Vagina (tissue), 2 donors: ENCODE measurements around the gene MRGPRX1. TPM values are rescaled to one million over a fixed set of nuclear protein-coding genes. Genes with fewer than 3 reads are reported as not detected.

Source experiments
- DNase-seq, 2 donors: peaks; one replicate each; pipeline ENCODE4 v3.0.0-alpha.2; 2017; ENCODE audit errors: extremely low spot score in 2 of 2
- H3K27ac ChIP-seq: fragments of 200-600 bp; sonication (generic); one replicate; pipeline ENCODE4 v1.5.1; 2019
- H3K27me3 ChIP-seq: fragments of 200-600 bp; sonication (generic); one replicate; pipeline ENCODE4 v1.5.1; 2019
- H3K36me3 ChIP-seq, 2 donors: fragments of 200-600 bp; sonication (generic); one replicate each; pipeline ENCODE4 v1.5.1; 2017 to 2019
- H3K4me1 ChIP-seq: fragments of 200-600 bp; sonication (generic); one replicate; pipeline ENCODE4 v1.5.1; 2019
- H3K4me3 ChIP-seq, 2 donors: fragments of 200-600 bp; sonication (generic); 1 replicate in 1 of 2; 2 replicates in 1 of 2; pipeline ENCODE4 v1.5.1; 2016 to 2019
- H3K9me3 ChIP-seq: fragments of 200-600 bp; sonication (generic); one replicate; pipeline ENCODE4 v1.5.1; 2019
- CTCF ChIP-seq, 3 experiments: fragments of 450-650 bp in 2 of 3; fragments of 200-600 bp in 1 of 3; sonication (generic) in 1 of 3; IDR thresholded peaks; one replicate each; pipeline ENCODE4 v1.5.1; 2017 to 2019; ENCODE audit warnings: antibody characterized with exemption in 3 of 3, mild to moderate bottlenecking in 2 of 3, moderate library complexity in 2 of 3
- POLR2A ChIP-seq, 2 donors: fragments of 450-650 bp; IDR thresholded peaks; one replicate each; pipeline ENCODE4 v1.6.1; 2017; ENCODE audit warnings: antibody characterized with exemption in 2 of 2, mild to moderate bottlenecking in 2 of 2, moderate library complexity in 2 of 2
- POLR2AphosphoS5 ChIP-seq, 2 donors: sonication (generic); formaldehyde crosslinking; IDR thresholded peaks; one replicate each; pipeline ENCODE4 v1.9.0; 2017; ENCODE audit warnings: antibody characterized with exemption in 2 of 2, mild to moderate bottlenecking in 2 of 2, low read depth in 1 of 2; ENCODE audit not compliant: insufficient read depth in 1 of 2
- intact Hi-C: fragments of 100-400 bp; cut with DNase I; formaldehyde crosslinking; loops from one replicate; pipeline ENCODE4 v1.15.1; 2023
- total RNA-seq: library from RNA; depleted of rRNA; stranded (reverse); fragments of >200 nt; gene quantifications from one replicate; pipeline ENCODE4 v1.2.3, GENCODE V29; 2016

Gene MRGPRX1
- not detected for total RNA-seq

GRCh38 chr11:18939314-18939713, at the start of gene MRGPRX1:
Gene MRGPRX1 (minus strand): TSS chr11:18939414. CDS start chr11:18934784, 4,630 bp downstream.
- Histone ChIP-seq H3K4me1 (no peaks in the 10 kb centered on the region), H3K4me3 (no peak within 1 kb of the TSS), H3K36me3 (no peaks in the 10 kb centered on the region), H3K9me3 (no peaks in the 10 kb centered on the region), H3K27me3 (no peaks in the 10 kb centered on the region), H3K27ac (no peak within 1 kb of the TSS)
- no peak for DNase-seq
- intact Hi-C loops: no loop called here
- TF ChIP-seq POLR2A (IDR thresholded peaks at IDR 0.05) (no peak), CTCF (IDR thresholded peaks at IDR 0.05) (no peak), POLR2AphosphoS5 (IDR thresholded peaks at IDR 0.05; ENCODE audit: insufficient read depth in 1 of 2, low read depth in 1 of 2) (no peak)

GRCh38 chr11:18987454-18988231, 48.4 kb upstream of the MRGPRX1 start:
- Histone ChIP-seq H3K4me1 (no peaks in the 10 kb centered on the region), H3K36me3 (no peaks in the 10 kb centered on the region), H3K27ac (no peak overlapping the region), H3K4me3 (no peak overlapping the region), H3K9me3 (no peaks in the 10 kb centered on the region), H3K27me3 (no peaks in the 10 kb centered on the region)
- TF ChIP-seq CTCF (IDR thresholded peaks at IDR 0.05) (no peak), POLR2AphosphoS5 (IDR thresholded peaks at IDR 0.05; ENCODE audit: insufficient read depth in 1 of 2, low read depth in 1 of 2) (no peak), POLR2A (IDR thresholded peaks at IDR 0.05) (no peak)
- intact Hi-C loops: no loop called here
- DNase-seq: no peak

GRCh38 chr11:18986744-18987143, 47.5 kb upstream of the MRGPRX1 start:
- H3K36me3 ChIP-seq: no peaks in the 10 kb centered on the region
- H3K4me1 ChIP-seq: no peaks in the 10 kb centered on the region
- H3K9me3 ChIP-seq: no peaks in the 10 kb centered on the region
- TF ChIP-seq POLR2AphosphoS5 (IDR thresholded peaks at IDR 0.05; ENCODE audit: insufficient read depth in 1 of 2, low read depth in 1 of 2): no peak
- TF ChIP-seq CTCF (IDR thresholded peaks at IDR 0.05): no peak
- no peak for TF ChIP-seq POLR2A (IDR thresholded peaks at IDR 0.05)
- intact Hi-C loops: no loop called here
- H3K4me3 ChIP-seq: no peak overlapping the region
- H3K27ac ChIP-seq: no peak overlapping the region
- DNase-seq: no peak
- no peaks in the 10 kb centered on the region for H3K27me3 ChIP-seq

GRCh38 chr11:18981897-18982296, 42.7 kb upstream of the MRGPRX1 start:
- intact Hi-C loops: no loop called here
- TF ChIP-seq POLR2AphosphoS5 (IDR thresholded peaks at IDR 0.05; ENCODE audit: insufficient read depth in 1 of 2, low read depth in 1 of 2) (no peak), POLR2A (IDR thresholded peaks at IDR 0.05) (no peak), CTCF (IDR thresholded peaks at IDR 0.05) (no peak)

GRCh38 chr11:18974192-18974591, 35.0 kb upstream of the MRGPRX1 start:
- no peaks in the 10 kb centered on the region for H3K27me3 ChIP-seq
- no peak for TF ChIP-seq POLR2AphosphoS5 (IDR thresholded peaks at IDR 0.05; ENCODE audit: insufficient read depth in 1 of 2, low read depth in 1 of 2)
- TF ChIP-seq CTCF (IDR thresholded peaks at IDR 0.05): no peak
- TF ChIP-seq POLR2A (IDR thresholded peaks at IDR 0.05): no peak

More at GRCh38 chr11:18981897-18982296, 42.7 kb upstream of the MRGPRX1 start:
- no peak overlapping the region for H3K4me3 ChIP-seq
- no peak for DNase-seq
- H3K27ac ChIP-seq: no peak overlapping the region
- H3K27me3 ChIP-seq: no peaks in the 10 kb centered on the region
- no peaks in the 10 kb centered on the region for H3K9me3 ChIP-seq
- H3K4me1 ChIP-seq: no peaks in the 10 kb centered on the region
- H3K36me3 ChIP-seq: no peaks in the 10 kb centered on the region

More at GRCh38 chr11:18974192-18974591, 35.0 kb upstream of the MRGPRX1 start:
- no peak for DNase-seq
- no peaks in the 10 kb centered on the region for H3K9me3 ChIP-seq
- no peaks in the 10 kb centered on the region for H3K4me1 ChIP-seq
- no peak overlapping the region for H3K4me3 ChIP-seq
- no peaks in the 10 kb centered on the region for H3K36me3 ChIP-seq
- intact Hi-C loops: no loop called here
- no peak overlapping the region for H3K27ac ChIP-seq
